Neutrophil (primary cell): ENCODE measurements around the gene WNT9A.

Experiments used
- H3K27ac ChIP-seq: fragments of 200-600 bp; sonication (generic); 2 replicates; pipeline ENCODE4 v1.5.1; 2016; ENCODE audit warnings: mild to moderate bottlenecking, moderate library complexity
- H3K27me3 ChIP-seq: fragments of 200-600 bp; sonication (generic); 2 replicates; pipeline ENCODE4 v1.6.0; 2016; ENCODE audit warnings: mild to moderate bottlenecking
- H3K36me3 ChIP-seq: fragments of 200-600 bp; sonication (generic); 2 replicates; pipeline ENCODE4 v1.5.1; 2017
- H3K4me1 ChIP-seq, 2 experiments: fragments of 200-600 bp in 1 of 2; sonication (generic) in 1 of 2; 1 replicate in 1 of 2; 2 replicates in 1 of 2; pipeline versions ENCODE4 v1.5.1 to v1.6.1; 2013 to 2016; ENCODE audit warnings: low read depth in 1 of 2, low read length in 1 of 2, mild to moderate bottlenecking in 1 of 2, moderate library complexity in 1 of 2; ENCODE audit not compliant: control insufficient read depth in 1 of 2, insufficient read depth in 1 of 2
- H3K4me3 ChIP-seq, 2 experiments: fragments of 200-600 bp in 1 of 2; sonication (generic) in 1 of 2; 1 replicate in 1 of 2; 2 replicates in 1 of 2; pipeline ENCODE4 v1.5.1; 2013 to 2016; ENCODE audit warnings: low read depth in 1 of 2, low read length in 1 of 2, mild to moderate bottlenecking in 1 of 2, moderate library complexity in 1 of 2
- H3K9me3 ChIP-seq: fragments of 200-600 bp; sonication (generic); 2 replicates; pipeline ENCODE4 v1.5.1; 2016
- CTCF ChIP-seq: fragments of 200-600 bp; sonication (generic); IDR thresholded peaks from 2 replicates; pipeline ENCODE4 v1.5.1; 2016; ENCODE audit warnings: antibody characterized with exemption

Gene WNT9A

GRCh38 chr1:227889047-227889862 lies 58.5 kb downstream of the WNT9A start:
- Histone ChIP-seq H3K9me3 (no peaks in the 10 kb centered on the region), H3K36me3 (no peaks in the 10 kb centered on the region), H3K4me1 (no peaks in the 10 kb centered on the region), H3K27me3 (peaks cover 35% of the 10 kb centered on the region), H3K4me3 (no peak overlapping the region), H3K27ac (no peak overlapping the region)
- TF ChIP-seq CTCF, result no peak

- no peaks in the 10 kb centered on the region for H3K4me1 ChIP-seq
- no peaks in the 10 kb centered on the region for H3K36me3 ChIP-seq
- no peaks in the 10 kb centered on the region for H3K9me3 ChIP-seq
- peaks cover 35% of the 10 kb centered on the region for H3K27me3 ChIP-seq
- H3K27ac ChIP-seq, result no peak overlapping the region
- no peak overlapping the region for H3K4me3 ChIP-seq
- no peak for TF ChIP-seq CTCF
Observed at GRCh38 chr1:227888404-227889046, 59.2 kb downstream of the WNT9A start.

- Histone ChIP-seq H3K9me3 (no peaks in the 10 kb centered on the region), H3K27me3 (peaks cover 35% of the 10 kb centered on the region), H3K27ac (no peak overlapping the region), H3K4me1 (no peaks in the 10 kb centered on the region), H3K36me3 (no peaks in the 10 kb centered on the region), H3K4me3 (no peak overlapping the region)
- no peak for TF ChIP-seq CTCF
Observed at GRCh38 chr1:227887697-227888403, 59.9 kb downstream of the WNT9A start.

GRCh38 chr1:227886993-227887696 lies 60.6 kb downstream of the WNT9A start:
- H3K27me3 ChIP-seq, result peaks cover 35% of the 10 kb centered on the region
- no peak overlapping the region for H3K27ac ChIP-seq

More at GRCh38 chr1:227886993-227887696, 60.6 kb downstream of the WNT9A start:
- Histone ChIP-seq H3K9me3 (no peaks in the 10 kb centered on the region), H3K36me3 (no peaks in the 10 kb centered on the region), H3K4me1 (no peaks in the 10 kb centered on the region), H3K4me3 (no peak overlapping the region)
- no peak for TF ChIP-seq CTCF
